ENCODE data around the gene CCNA2.

CCNA2 gene

GRCh38 chr4:121817006-121817405 lies 6.7 kb downstream of the CCNA2 start:
- in situ Hi-C loops (cut with HindIII; ENCODE audit: low pct_ligation_motif_present, low pct_unique_long_range_greater_than_20kb, low sequenced_read_pairs) = no loop called here
- no peak for DNase-seq

GRCh38 chr4:121814756-121815155 lies 8.9 kb downstream of the CCNA2 start:
- in situ Hi-C loops (cut with HindIII; ENCODE audit: low pct_ligation_motif_present, low pct_unique_long_range_greater_than_20kb, low sequenced_read_pairs) = no loop called here
- no peak for DNase-seq

DNA sequence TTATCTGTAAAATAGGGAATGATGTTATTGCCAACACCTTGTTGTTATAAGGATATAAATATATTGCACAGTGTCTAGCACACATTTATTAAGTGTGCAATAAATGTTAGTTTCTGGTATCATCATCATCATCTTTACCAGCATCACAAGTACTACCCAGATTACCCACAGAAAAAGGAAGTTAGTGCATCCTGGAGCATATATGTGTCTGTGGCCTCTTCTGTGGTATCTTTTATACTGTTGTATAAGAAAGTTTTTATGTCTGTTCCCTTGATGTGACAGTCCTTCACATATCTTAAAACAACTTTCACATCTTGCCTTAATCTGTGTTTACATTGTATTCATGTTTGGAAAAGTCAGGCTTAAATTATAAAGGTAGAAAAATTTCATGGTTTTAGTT lies 12.6 kb downstream of the CCNA2 start:
- no peak for DNase-seq
- in situ Hi-C loops (cut with HindIII; ENCODE audit: low pct_ligation_motif_present, low pct_unique_long_range_greater_than_20kb, low sequenced_read_pairs) = no loop called here

GRCh38 chr4:121806411-121806810 lies 17.3 kb downstream of the CCNA2 start:
- in situ Hi-C loops (cut with HindIII; ENCODE audit: low pct_ligation_motif_present, low pct_unique_long_range_greater_than_20kb, low sequenced_read_pairs) = no loop called here
- DNase-seq = no peak

- DNase-seq = no peak
- in situ Hi-C loops (cut with HindIII; ENCODE audit: low pct_ligation_motif_present, low pct_unique_long_range_greater_than_20kb, low sequenced_read_pairs) = no loop called here
Measured at GRCh38 chr4:121801715-121802075, 22.0 kb downstream of the CCNA2 start.

GRCh38 chr4:121800961-121801714 lies 22.5 kb downstream of the CCNA2 start, which contains the start of gene EXOSC9:
Gene EXOSC9, plus strand, starts transcription at chr4:121801323. Its CDS starts 102 bp downstream, at chr4:121801425.
- DNase-seq = peak; percentile 94

GRCh38 chr4:121800638-121800960 lies 23.1 kb downstream of the CCNA2 start:
- in situ Hi-C loops (cut with HindIII; ENCODE audit: low pct_ligation_motif_present, low pct_unique_long_range_greater_than_20kb, low sequenced_read_pairs) = no loop called here

More at GRCh38 chr4:121800961-121801714, 22.5 kb downstream of the CCNA2 start, which contains the start of gene EXOSC9:
- in situ Hi-C loops (cut with HindIII; ENCODE audit: low pct_ligation_motif_present, low pct_unique_long_range_greater_than_20kb, low sequenced_read_pairs) = no loop called here

DNA sequence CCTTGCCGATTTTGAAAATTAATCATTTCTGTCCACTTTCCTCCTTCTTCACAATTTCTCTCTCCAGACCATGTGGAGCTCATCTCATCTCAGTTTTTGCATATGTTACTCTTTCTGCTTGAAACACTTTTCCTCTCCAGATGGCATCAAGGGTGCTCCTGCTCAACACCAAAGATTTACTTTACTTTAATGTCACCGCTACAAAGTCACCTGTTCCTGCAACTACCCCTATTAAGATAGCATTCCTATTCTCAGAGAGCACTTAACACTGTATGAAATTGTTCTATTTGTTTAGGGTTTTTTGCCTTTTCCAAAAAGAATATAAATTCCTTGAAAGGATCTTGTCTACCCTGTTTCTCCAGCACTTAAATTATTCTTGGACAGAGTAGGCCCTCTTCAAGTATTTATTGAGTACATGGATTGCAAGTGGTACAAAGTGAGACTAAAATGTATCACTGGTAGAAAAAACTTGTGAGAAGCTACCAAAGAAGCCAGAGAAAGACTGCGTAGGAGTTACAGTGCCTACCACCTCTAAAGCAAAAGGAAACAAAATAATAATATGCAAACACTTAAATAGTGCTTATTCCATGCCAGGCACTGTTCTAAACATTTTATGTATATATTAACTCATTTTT lies 23.7 kb downstream of the CCNA2 start:
- no peak for DNase-seq

More at GRCh38 chr4:121800638-121800960, 23.1 kb downstream of the CCNA2 start:
- no peak for DNase-seq

GRCh38 chr4:121799208-121799823 lies 24.4 kb downstream of the CCNA2 start:
- no peak for DNase-seq
- in situ Hi-C loops (cut with HindIII; ENCODE audit: low pct_ligation_motif_present, low pct_unique_long_range_greater_than_20kb, low sequenced_read_pairs) = no loop called here

More for the DNA sequence above, 23.7 kb downstream of the CCNA2 start:
- in situ Hi-C loops (cut with HindIII; ENCODE audit: low pct_ligation_motif_present, low pct_unique_long_range_greater_than_20kb, low sequenced_read_pairs) = no loop called here

DNA sequence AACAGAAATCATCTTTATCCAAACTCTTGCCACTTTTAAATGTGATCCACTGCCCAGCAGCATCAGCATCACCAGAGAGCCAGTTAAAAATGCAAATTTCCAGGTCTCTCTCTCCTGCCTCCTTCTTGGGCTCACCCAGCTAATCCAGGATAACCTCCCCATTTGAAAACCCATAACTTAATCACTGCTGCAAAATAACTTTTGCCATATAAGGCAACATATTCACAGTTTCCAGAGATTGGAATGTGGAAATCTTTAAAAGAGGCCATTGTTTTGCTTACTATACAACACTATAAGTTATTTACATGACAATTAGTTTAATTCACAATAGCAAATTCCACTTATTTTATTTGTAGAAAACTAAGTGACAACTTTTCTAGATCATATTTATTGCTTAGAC lies 27.4 kb downstream of the CCNA2 start:
- DNase-seq = no peak
- in situ Hi-C loops (cut with HindIII; ENCODE audit: low pct_ligation_motif_present, low pct_unique_long_range_greater_than_20kb, low sequenced_read_pairs) = no loop called here

- DNase-seq = peak; percentile 5
- in situ Hi-C loops (cut with HindIII; ENCODE audit: low pct_ligation_motif_present, low pct_unique_long_range_greater_than_20kb, low sequenced_read_pairs) = no loop called here
Measured at GRCh38 chr4:121794505-121795188, 29.0 kb downstream of the CCNA2 start.

GRCh38 chr4:121792966-121793365 lies 30.7 kb downstream of the CCNA2 start:
- in situ Hi-C loops (cut with HindIII; ENCODE audit: low pct_ligation_motif_present, low pct_unique_long_range_greater_than_20kb, low sequenced_read_pairs) = no loop called here
- DNase-seq = no peak

DNA sequence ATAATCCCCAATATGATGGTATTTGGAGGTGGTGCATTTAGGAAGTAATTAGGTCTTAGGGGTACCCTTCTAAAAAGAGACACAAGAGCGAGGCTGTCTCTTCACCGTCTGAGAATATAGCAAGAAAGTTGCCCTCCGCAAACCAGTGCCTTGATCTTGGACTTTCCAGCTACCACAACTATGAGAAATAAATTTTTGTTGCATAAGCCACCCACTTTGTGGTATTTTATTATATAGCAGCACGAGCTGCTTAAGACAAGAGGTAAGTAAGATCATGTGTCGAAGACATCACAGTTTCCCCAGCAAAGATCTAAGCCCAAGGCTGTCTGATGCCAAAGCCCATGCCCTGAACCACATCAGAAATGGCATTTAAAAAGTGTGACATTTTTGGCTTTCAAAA lies 32.2 kb downstream of the CCNA2 start:
- in situ Hi-C loops (cut with HindIII; ENCODE audit: low pct_ligation_motif_present, low pct_unique_long_range_greater_than_20kb, low sequenced_read_pairs) = no loop called here

GRCh38 chr4:121790976-121791375 lies 32.7 kb downstream of the CCNA2 start:
- in situ Hi-C loops (cut with HindIII; ENCODE audit: low pct_ligation_motif_present, low pct_unique_long_range_greater_than_20kb, low sequenced_read_pairs) = no loop called here
- DNase-seq = no peak

More for the DNA sequence above, 32.2 kb downstream of the CCNA2 start:
- DNase-seq = no peak

DNA sequence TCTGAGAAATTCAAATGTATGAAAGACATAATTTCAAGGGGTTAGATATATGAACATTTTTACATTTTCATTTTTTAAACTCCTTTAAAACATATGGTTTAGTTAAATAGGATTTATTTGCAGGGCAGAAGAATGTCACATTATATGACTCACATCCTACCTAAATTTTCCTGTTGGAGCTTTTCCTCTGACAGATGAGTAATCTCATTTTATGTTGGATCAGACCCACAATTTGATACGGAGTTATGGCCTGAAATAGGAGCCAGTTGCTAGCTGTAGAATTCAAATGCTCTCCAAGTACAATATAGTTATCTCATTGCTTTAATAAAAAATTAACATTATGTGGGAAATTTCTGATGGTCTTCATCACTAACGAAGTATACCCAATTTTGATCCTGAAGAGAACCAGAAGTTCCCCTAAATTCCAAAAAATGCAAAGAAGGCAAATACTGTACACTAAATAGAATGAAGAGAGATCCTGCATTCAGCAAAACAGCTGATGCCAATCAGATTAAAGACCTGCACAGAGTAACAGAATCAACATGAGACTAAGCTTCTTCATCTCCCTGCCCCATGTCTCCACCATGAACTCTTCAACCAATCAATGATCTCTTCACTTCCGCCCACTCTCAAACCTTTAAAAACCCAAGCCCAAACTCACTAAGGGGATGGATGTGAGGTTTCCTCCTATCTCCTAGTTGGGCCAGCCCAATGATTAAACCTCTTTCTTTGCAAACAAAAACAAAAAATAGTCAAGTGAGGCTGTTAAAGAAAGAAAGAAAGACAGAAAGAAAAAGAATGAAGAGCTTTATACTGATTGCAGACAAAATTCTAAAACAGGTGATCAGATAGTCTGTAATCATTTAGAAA lies 33.5 kb downstream of the CCNA2 start:
- peak; percentile 17 for DNase-seq
- in situ Hi-C loops (cut with HindIII; ENCODE audit: low pct_ligation_motif_present, low pct_unique_long_range_greater_than_20kb, low sequenced_read_pairs) = no loop called here

DNA sequence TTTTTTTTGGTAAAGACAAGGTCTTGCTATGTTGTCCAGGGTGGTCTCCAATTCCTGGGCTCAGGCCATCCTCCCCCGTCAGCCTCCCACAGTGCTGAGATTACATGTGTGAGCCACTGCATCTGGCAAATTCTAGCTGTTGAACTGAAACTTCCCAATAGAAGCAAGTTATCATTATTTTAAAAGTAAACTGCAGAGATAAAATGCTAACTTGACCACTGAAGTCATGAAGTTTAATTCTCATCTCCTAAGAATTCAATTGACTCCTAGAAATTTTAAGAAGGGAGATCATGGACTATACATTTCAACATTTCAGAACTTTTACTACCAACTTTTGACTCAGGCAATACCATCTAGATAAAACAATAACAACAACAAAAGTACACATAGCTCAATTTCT lies 34.2 kb downstream of the CCNA2 start:
- in situ Hi-C loops (cut with HindIII; ENCODE audit: low pct_ligation_motif_present, low pct_unique_long_range_greater_than_20kb, low sequenced_read_pairs) = no loop called here

GRCh38 chr4:121788896-121789295 lies 34.8 kb downstream of the CCNA2 start:
- in situ Hi-C loops (cut with HindIII; ENCODE audit: low pct_ligation_motif_present, low pct_unique_long_range_greater_than_20kb, low sequenced_read_pairs) = no loop called here
- no peak for DNase-seq

More for the DNA sequence above, 34.2 kb downstream of the CCNA2 start:
- DNase-seq = no peak

- in situ Hi-C loops (cut with HindIII; ENCODE audit: low pct_ligation_motif_present, low pct_unique_long_range_greater_than_20kb, low sequenced_read_pairs) = no loop called here
- no peak for DNase-seq
Measured at GRCh38 chr4:121786221-121786620, 37.5 kb downstream of the CCNA2 start.

Measured in ACHN (cell line).